RWPE2 (cell line): ENCODE data around the gene HOXD11.

Experiments
- ATAC-seq: fragments of 200-7000 bp; cut with Tn5 transposase; 3 replicates; pipeline ENCODE4 v1.9.1; 2021; ENCODE audit warnings: low read depth
- DNase-seq: peaks from one replicate; pipeline ENCODE4 v3.0.0-alpha.2; 2020; ENCODE audit warnings: low spot score
- H3K27ac ChIP-seq: fragments of 450-650 bp; 2 replicates; pipeline ENCODE4 v1.5.1; 2017; ENCODE audit warnings: mild to moderate bottlenecking; ENCODE audit not compliant: poor library complexity, severe bottlenecking
- H3K27me3 ChIP-seq: fragments of 250-450 bp; sonication (Bioruptor Pico); 2 replicates; pipeline ENCODE4 v1.5.1; 2021; ENCODE audit warnings: mild to moderate bottlenecking, moderate library complexity; ENCODE audit not compliant: insufficient read depth, poor library complexity, severe bottlenecking
- H3K36me3 ChIP-seq: fragments of 250-450 bp; sonication (Bioruptor Pico); 2 replicates; pipeline ENCODE4 v1.5.1; 2020; ENCODE audit warnings: low read depth, mild to moderate bottlenecking, moderate library complexity
- H3K4me1 ChIP-seq: fragments of 250-450 bp; sonication (Bioruptor Pico); 2 replicates; pipeline ENCODE4 v1.5.1; 2021; ENCODE audit warnings: mild to moderate bottlenecking, moderate library complexity; ENCODE audit not compliant: insufficient read depth, poor library complexity, severe bottlenecking
- H3K4me3 ChIP-seq: fragments of 250-450 bp; sonication (Bioruptor Pico); 2 replicates; pipeline ENCODE4 v1.5.1; 2021; ENCODE audit warnings: mild to moderate bottlenecking, moderate library complexity; ENCODE audit not compliant: severe bottlenecking
- H3K9me3 ChIP-seq: fragments of 250-450 bp; sonication (Bioruptor Pico); 2 replicates; pipeline ENCODE4 v1.5.1; 2021; ENCODE audit warnings: mild to moderate bottlenecking, moderate library complexity; ENCODE audit not compliant: severe bottlenecking
- TF ChIP-seq, protein P1 (sequence below): fragments of 450-650 bp; IDR thresholded peaks from one replicate; pipeline ENCODE4 v1.5.1; 2017; ENCODE audit warnings: mild to moderate bottlenecking, moderate library complexity; ENCODE audit not compliant: poor library complexity, severe bottlenecking

HOXD11 gene

DNA sequence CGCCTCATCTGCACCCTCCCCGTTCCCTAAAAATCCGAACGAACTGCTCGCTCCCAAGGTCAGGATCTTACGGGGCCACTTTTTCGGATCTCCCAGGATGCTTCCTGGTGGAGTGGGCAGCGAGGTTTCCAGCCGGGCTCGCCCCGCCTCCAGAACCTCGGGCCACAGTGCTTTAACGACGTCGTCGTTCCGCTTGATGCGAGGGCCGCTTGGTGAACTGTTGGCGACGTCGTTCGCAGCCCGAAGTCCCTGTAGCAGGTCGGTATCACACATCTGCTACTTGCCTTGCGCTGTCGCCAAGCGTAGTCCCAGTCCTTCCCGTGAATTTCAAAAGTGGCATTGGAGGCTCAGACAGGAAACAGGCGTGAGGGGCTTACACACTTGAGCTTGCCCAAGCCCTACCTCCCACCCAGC lies 38.7 kb upstream of the HOXD11 start:
- ATAC-seq (no peak), DNase-seq (no peak)
- peaks cover 6% of the 10 kb centered on the region for H3K27me3 ChIP-seq
- TF ChIP-seq, protein P1, sequence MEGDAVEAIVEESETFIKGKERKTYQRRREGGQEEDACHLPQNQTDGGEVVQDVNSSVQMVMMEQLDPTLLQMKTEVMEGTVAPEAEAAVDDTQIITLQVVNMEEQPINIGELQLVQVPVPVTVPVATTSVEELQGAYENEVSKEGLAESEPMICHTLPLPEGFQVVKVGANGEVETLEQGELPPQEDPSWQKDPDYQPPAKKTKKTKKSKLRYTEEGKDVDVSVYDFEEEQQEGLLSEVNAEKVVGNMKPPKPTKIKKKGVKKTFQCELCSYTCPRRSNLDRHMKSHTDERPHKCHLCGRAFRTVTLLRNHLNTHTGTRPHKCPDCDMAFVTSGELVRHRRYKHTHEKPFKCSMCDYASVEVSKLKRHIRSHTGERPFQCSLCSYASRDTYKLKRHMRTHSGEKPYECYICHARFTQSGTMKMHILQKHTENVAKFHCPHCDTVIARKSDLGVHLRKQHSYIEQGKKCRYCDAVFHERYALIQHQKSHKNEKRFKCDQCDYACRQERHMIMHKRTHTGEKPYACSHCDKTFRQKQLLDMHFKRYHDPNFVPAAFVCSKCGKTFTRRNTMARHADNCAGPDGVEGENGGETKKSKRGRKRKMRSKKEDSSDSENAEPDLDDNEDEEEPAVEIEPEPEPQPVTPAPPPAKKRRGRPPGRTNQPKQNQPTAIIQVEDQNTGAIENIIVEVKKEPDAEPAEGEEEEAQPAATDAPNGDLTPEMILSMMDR: no peak
- H3K36me3 ChIP-seq: no peaks in the 10 kb centered on the region
- no peaks in the 10 kb centered on the region for H3K9me3 ChIP-seq
- no peak overlapping the region for H3K4me3 ChIP-seq
- H3K27ac ChIP-seq: no peak overlapping the region
- no peaks in the 10 kb centered on the region for H3K4me1 ChIP-seq

DNA sequence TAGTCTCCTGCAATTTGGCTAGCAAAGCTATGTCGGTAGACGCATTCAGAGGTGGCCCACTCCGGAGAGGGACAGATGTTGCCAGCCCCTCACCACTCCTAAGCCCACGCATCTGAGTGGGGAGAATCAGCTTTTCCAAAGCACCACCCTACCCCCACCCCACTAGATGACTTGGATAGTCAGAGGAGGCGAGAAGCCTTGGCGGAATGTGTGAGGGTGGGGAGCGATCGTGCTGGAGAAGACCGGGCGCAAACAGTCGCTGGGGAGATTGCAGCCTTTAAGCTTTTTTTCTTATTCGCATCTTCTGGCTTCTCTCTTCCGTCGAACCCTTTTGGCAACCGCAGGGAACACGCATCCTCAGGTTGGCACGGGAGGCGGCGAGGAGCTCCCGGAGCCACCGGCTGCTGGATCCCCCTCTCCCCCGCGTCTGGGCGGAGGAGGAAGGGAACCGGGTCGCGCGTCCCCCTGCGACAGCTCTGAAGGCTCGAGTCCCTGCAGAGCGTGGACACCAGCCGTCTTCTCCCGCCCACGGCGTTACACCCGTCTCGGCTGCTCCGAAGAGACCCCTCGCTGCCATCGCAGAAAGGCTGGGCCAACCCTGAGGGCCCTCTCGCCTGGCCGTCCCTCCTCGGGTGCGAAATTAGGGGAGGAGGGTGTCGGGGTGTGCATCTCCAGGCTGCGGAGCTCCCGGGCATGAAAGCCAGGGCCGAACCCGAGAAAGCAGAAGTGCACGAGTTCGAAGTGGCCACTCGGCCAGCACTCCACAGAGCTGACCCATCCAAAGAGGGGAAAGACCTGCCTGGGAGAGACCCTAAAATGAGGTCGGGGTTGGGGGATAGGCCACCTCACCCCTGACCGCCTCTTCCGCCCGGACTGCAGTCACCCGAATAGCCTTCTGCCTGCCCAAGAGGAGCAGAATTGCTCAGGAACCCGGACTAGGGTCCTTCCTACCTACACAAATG lies 35.5 kb upstream of the HOXD11 start:
- H3K27me3 ChIP-seq: peaks cover 24% of the 10 kb centered on the region
- TF ChIP-seq, protein P1: no peak
- no peaks in the 10 kb centered on the region for H3K36me3 ChIP-seq
- no peaks in the 10 kb centered on the region for H3K4me1 ChIP-seq
- DNase-seq (no peak), ATAC-seq (no peak)
- H3K4me3 ChIP-seq: no peak overlapping the region
- no peak overlapping the region for H3K27ac ChIP-seq
- no peaks in the 10 kb centered on the region for H3K9me3 ChIP-seq

DNA sequence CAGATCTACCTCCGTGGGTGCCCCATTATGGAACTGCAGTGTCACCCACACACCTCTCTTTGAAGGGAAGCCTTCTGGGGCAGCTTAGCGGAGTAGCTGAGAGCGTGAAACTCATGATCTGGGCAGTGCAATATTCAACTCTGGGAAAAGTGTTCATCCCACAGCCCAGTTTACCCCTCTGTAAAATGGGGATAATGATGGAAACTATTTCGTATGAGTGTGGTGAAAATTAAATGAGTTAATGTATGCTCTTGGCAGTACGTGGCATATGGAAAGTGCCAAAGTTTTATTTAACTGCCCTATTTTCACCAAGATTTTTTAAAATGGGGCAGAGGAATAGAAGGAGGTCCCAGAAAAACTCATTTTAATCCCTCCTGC lies 34.8 kb upstream of the HOXD11 start:
- Histone ChIP-seq H3K36me3 (no peaks in the 10 kb centered on the region), H3K9me3 (no peaks in the 10 kb centered on the region), H3K4me3 (no peak overlapping the region), H3K27ac (no peak overlapping the region), H3K27me3 (peaks cover 29% of the 10 kb centered on the region), H3K4me1 (no peaks in the 10 kb centered on the region)
- DNase-seq: no peak
- TF ChIP-seq, protein P1: no peak
- no peak for ATAC-seq

DNA sequence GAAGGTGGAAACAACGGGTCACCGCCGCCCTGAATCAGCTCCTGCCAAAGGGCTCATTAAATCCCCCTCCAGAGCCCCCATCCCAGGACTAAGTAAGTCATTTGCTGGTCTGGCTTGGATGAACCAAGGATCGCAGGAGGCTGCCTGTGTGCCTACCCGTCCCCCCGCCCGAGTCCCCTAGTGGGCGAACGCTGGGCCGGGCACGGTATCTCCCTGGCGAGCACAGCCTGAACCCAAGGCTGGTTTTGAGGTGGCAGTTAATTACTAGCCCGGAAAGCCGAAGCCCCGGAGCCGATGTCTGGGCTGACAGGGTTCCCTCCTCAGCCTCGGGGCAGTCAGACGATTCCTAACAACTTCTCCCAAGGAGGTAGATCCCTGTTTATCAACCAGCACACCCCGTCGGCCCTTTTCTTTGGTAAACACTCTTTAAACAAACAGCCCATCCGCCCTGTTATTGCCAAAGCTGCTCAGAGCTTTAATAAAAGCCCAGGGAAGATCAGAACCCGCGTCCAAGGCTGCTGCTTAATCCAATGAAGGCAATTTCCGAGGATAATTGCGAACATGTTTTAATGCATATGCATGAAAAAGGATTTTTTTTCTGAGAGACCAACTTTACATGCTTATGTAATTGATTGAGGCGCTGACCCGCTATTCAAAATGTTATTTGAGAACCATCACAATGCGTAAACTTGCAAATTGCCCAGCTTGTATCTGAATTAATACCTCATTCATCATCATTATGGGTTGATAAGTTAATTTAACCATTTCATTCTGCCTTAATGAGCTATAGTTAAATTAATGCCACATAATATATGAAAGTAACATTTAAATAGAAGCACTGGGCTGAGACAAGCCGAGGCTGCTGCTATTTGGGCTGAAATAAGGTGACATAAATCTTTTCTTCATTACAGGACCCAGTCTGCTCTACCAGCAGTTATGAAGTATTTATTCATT lies 33.9 kb upstream of the HOXD11 start:
- Histone ChIP-seq H3K27me3 (peaks cover 39% of the 10 kb centered on the region), H3K9me3 (no peaks in the 10 kb centered on the region), H3K4me3 (no peak overlapping the region), H3K4me1 (no peaks in the 10 kb centered on the region), H3K27ac (no peak overlapping the region), H3K36me3 (no peaks in the 10 kb centered on the region)
- ATAC-seq: no peak
- no peak for DNase-seq
- TF ChIP-seq, protein P1: no peak
